Measurements from ENCODE around the gene ITPK1.

Gene ITPK1

DNA sequence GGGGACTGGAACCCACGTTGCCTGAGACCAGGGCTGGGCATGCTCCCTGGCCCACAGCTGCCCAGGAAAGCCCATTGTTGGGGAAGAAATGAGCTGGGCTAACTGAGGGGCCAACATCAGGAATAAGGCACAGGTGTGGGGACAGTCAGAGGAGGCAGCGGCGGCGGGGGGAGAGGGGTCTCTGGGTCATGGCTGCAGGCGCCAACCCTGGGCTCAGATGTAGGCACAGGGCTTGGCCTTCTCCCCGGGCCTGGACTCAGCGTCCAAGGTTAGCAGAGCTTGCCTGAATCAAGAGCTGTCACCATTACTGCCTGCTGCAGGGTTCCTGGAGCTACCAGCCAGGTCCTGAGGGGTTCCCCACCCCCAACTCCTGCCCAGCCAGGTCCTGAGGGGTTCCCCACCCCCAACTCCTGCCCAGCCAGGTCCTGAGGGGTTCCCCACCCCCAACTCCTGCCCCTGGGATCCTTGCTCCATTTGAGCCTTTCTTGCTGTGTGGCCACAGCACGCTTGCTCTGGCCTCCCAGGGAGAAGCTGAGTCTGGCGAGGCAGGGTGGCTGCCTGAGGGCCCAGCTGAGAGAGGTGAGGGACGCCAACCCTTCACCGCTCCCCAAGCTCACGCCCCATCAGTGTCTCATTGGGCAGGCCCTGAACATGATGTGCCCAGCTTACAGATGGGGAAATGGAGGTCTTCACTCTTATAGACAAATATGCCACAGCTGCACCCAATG is 186.6 kb downstream of the ITPK1 start:
- ATAC-seq, result no peak
- TF ChIP-seq SNAI2 (CRISPR knock-in tag; IDR thresholded peaks at IDR 0.05), result no peak
- no peak for TF ChIP-seq OSR1 (CRISPR knock-in tag; IDR thresholded peaks at IDR 0.05)
- no peak for TF ChIP-seq RARB (CRISPR knock-in tag; IDR thresholded peaks at IDR 0.05)
- no peak for TF ChIP-seq ZFP3 (CRISPR knock-in tag; IDR thresholded peaks at IDR 0.05)
- TF ChIP-seq, protein P1, sequence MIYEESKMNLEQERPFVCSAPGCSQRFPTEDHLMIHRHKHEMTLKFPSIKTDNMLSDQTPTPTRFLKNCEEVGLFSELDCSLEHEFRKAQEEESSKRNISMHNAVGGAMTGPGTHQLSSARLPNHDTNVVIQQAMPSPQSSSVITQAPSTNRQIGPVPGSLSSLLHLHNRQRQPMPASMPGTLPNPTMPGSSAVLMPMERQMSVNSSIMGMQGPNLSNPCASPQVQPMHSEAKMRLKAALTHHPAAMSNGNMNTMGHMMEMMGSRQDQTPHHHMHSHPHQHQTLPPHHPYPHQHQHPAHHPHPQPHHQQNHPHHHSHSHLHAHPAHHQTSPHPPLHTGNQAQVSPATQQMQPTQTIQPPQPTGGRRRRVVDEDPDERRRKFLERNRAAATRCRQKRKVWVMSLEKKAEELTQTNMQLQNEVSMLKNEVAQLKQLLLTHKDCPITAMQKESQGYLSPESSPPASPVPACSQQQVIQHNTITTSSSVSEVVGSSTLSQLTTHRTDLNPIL (CRISPR knock-in tag; IDR thresholded peaks at IDR 0.05; ENCODE audit: low read depth), result no peak
- TF ChIP-seq ESRRG (CRISPR knock-in tag; IDR thresholded peaks at IDR 0.05), result no peak
- TF ChIP-seq GLIS3 (CRISPR knock-in tag; IDR thresholded peaks at IDR 0.05), result no peak
- TF ChIP-seq, protein P2, sequence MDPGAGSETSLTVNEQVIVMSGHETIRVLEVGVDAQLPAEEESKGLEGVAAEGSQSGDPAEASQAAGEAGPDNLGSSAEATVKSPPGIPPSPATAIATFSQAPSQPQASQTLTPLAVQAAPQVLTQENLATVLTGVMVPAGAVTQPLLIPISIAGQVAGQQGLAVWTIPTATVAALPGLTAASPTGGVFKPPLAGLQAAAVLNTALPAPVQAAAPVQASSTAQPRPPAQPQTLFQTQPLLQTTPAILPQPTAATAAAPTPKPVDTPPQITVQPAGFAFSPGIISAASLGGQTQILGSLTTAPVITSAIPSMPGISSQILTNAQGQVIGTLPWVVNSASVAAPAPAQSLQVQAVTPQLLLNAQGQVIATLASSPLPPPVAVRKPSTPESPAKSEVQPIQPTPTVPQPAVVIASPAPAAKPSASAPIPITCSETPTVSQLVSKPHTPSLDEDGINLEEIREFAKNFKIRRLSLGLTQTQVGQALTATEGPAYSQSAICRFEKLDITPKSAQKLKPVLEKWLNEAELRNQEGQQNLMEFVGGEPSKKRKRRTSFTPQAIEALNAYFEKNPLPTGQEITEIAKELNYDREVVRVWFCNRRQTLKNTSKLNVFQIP (CRISPR knock-in tag; IDR thresholded peaks at IDR 0.05; ENCODE audit: borderline replicate concordance, low read depth), result no peak
- no peak for TF ChIP-seq TCF4 (CRISPR knock-in tag; IDR thresholded peaks at IDR 0.05; ENCODE audit: borderline replicate concordance)
- TF ChIP-seq ZNF8 (CRISPR knock-in tag; IDR thresholded peaks at IDR 0.05), result no peak
- TF ChIP-seq TOX (CRISPR knock-in tag; IDR thresholded peaks at IDR 0.05; ENCODE audit: borderline replicate concordance), result no peak

DNA sequence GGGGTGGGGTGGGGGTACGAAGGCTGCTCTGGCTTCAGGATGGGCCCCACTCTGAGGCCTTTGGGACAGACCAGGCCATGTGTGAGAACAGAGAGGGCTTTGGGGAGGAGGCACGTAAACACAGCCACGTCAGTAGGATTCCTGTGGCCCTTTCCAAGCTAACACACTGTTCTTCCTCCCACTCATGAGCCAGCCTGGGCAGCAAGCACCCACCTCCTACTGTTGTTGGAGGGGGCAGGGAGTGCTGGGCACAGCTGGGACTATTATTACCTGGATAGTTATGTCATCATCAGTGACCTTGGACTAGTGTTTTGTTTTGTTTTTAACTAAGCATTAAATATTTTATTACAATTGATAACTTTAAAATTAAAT is 187.5 kb downstream of the ITPK1 start:
- no peak for TF ChIP-seq TOX (CRISPR knock-in tag; IDR thresholded peaks at IDR 0.05; ENCODE audit: borderline replicate concordance)
- TF ChIP-seq RARB (CRISPR knock-in tag; IDR thresholded peaks at IDR 0.05), result no peak
- ATAC-seq, result no peak

DNA sequence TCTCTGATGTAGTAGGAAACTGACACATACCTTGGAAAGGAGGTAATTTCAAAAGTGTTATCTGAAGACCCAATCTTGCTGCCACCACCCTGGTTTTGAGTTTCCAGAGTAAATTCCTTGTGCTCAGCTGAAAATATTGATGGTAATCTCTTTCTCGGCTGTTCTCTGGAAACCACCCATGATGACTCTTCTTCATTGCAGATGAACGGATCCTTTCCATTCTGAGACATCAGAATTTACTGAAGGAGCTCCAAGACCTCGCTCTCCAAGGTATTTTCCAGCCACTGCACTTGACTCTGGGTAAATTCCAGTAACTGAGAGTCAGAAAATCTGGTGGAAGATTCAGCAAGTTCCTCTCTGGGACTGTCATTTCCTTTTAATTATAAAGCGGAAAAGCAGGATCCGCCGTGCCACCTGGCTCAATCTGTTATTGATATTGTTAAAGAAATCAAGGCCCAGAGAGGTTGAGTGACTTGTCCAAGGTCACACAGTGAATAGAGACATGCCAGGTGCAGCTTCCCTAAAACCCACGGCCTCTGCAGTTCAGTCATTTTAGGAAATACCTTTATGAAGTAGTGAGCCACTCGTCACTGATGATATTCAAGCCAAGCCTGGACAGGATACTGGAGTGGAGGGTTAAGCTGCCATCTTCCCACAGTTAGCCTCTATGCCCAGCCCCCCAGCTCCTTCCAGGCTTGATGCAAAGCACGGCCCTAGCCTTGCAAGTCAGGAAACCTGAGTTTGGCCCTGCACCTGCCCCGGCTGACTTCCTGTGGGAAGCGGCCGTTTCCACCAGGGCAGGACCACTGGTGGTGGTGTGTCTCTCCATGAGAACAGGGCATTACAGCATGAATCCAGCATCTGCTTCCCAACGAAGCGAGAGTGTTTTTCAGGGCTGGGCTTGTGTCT is 188.1 kb downstream of the ITPK1 start:
- TF ChIP-seq, protein P3, sequence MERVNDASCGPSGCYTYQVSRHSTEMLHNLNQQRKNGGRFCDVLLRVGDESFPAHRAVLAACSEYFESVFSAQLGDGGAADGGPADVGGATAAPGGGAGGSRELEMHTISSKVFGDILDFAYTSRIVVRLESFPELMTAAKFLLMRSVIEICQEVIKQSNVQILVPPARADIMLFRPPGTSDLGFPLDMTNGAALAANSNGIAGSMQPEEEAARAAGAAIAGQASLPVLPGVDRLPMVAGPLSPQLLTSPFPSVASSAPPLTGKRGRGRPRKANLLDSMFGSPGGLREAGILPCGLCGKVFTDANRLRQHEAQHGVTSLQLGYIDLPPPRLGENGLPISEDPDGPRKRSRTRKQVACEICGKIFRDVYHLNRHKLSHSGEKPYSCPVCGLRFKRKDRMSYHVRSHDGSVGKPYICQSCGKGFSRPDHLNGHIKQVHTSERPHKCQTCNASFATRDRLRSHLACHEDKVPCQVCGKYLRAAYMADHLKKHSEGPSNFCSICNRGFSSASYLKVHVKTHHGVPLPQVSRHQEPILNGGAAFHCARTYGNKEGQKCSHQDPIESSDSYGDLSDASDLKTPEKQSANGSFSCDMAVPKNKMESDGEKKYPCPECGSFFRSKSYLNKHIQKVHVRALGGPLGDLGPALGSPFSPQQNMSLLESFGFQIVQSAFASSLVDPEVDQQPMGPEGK (CRISPR knock-in tag; IDR thresholded peaks at IDR 0.05; ENCODE audit: borderline replicate concordance), result no peak
- TF ChIP-seq ZFP3 (CRISPR knock-in tag; IDR thresholded peaks at IDR 0.05) (no peak), ZFP30 (CRISPR knock-in tag; IDR thresholded peaks at IDR 0.05) (no peak), TOX (CRISPR knock-in tag; IDR thresholded peaks at IDR 0.05; ENCODE audit: borderline replicate concordance) (no peak), ARNTL (CRISPR knock-in tag; IDR thresholded peaks at IDR 0.05; ENCODE audit: borderline replicate concordance, low read depth) (no peak)
- TF ChIP-seq, protein P1 (CRISPR knock-in tag; IDR thresholded peaks at IDR 0.05; ENCODE audit: low read depth), result no peak
- TF ChIP-seq, protein P4, sequence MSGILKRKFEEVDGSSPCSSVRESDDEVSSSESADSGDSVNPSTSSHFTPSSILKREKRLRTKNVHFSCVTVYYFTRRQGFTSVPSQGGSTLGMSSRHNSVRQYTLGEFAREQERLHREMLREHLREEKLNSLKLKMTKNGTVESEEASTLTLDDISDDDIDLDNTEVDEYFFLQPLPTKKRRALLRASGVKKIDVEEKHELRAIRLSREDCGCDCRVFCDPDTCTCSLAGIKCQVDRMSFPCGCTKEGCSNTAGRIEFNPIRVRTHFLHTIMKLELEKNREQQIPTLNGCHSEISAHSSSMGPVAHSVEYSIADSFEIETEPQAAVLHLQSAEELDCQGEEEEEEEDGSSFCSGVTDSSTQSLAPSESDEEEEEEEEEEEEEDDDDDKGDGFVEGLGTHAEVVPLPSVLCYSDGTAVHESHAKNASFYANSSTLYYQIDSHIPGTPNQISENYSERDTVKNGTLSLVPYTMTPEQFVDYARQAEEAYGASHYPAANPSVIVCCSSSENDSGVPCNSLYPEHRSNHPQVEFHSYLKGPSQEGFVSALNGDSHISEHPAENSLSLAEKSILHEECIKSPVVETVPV (CRISPR knock-in tag; IDR thresholded peaks at IDR 0.05), result no peak
- ATAC-seq, result no peak

DNA sequence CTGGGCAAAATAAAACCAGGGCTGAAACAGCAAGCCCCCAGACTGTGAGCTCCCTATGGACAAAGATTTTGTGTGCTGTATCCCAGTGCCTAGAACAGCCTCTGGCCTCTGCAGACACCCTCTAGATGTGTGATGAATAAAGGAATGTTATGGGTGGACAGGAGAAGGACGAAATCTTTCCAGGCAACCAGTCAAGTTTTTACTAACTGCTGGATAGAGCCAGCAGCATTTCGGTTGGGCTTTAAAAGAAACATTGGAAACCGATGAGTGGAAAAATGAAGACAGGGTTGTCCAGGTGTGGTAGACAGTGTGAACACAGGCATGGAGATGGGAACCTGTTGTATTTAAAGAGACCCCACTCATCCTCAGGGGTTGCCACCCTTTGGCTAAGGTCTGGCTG is 188.8 kb downstream of the ITPK1 start:
- no peak for ATAC-seq
- TF ChIP-seq PPARA (CRISPR knock-in tag; IDR thresholded peaks at IDR 0.05; ENCODE audit: borderline replicate concordance) (no peak), BACH2 (CRISPR knock-in tag; IDR thresholded peaks at IDR 0.05; ENCODE audit: borderline replicate concordance) (no peak), ZNF70 (CRISPR knock-in tag; IDR thresholded peaks at IDR 0.05) (no peak), ZNF565 (CRISPR knock-in tag; conservative IDR thresholded peaks at IDR 0.05; ENCODE audit: low read depth) (no peak), TCF4 (CRISPR knock-in tag; IDR thresholded peaks at IDR 0.05; ENCODE audit: borderline replicate concordance) (no peak), RARB (CRISPR knock-in tag; IDR thresholded peaks at IDR 0.05) (no peak), ZNF8 (CRISPR knock-in tag; IDR thresholded peaks at IDR 0.05) (no peak)
- TF ChIP-seq, protein P5, sequence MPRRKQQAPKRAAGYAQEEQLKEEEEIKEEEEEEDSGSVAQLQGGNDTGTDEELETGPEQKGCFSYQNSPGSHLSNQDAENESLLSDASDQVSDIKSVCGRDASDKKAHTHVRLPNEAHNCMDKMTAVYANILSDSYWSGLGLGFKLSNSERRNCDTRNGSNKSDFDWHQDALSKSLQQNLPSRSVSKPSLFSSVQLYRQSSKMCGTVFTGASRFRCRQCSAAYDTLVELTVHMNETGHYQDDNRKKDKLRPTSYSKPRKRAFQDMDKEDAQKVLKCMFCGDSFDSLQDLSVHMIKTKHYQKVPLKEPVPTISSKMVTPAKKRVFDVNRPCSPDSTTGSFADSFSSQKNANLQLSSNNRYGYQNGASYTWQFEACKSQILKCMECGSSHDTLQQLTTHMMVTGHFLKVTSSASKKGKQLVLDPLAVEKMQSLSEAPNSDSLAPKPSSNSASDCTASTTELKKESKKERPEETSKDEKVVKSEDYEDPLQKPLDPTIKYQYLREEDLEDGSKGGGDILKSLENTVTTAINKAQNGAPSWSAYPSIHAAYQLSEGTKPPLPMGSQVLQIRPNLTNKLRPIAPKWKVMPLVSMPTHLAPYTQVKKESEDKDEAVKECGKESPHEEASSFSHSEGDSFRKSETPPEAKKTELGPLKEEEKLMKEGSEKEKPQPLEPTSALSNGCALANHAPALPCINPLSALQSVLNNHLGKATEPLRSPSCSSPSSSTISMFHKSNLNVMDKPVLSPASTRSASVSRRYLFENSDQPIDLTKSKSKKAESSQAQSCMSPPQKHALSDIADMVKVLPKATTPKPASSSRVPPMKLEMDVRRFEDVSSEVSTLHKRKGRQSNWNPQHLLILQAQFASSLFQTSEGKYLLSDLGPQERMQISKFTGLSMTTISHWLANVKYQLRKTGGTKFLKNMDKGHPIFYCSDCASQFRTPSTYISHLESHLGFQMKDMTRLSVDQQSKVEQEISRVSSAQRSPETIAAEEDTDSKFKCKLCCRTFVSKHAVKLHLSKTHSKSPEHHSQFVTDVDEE (CRISPR knock-in tag; IDR thresholded peaks at IDR 0.05), result no peak
- TF ChIP-seq, protein P1 (CRISPR knock-in tag; IDR thresholded peaks at IDR 0.05; ENCODE audit: low read depth), result no peak
